Stimulated activated CD8-positive, alpha-beta memory T cell treated with anti-CD3 and anti-CD28 coated beads, Interleukin-4, amount 100 ng/mL, for 4 hours (primary cell): ENCODE data around the gene HIPK3.
"Not testable (repeated sequence)": the region's sequence is repeated elsewhere in the genome, so short reads cannot be mapped to it uniquely, and the experiment has no call there.

Source experiments
- DNase-seq, 2 donors: peaks; one replicate each; pipeline ENCODE4 v3.0.0-alpha.2; 2020; ENCODE audit warnings: low read depth in 2 of 2, low spot score in 1 of 2

The HIPK3 gene

DNA sequence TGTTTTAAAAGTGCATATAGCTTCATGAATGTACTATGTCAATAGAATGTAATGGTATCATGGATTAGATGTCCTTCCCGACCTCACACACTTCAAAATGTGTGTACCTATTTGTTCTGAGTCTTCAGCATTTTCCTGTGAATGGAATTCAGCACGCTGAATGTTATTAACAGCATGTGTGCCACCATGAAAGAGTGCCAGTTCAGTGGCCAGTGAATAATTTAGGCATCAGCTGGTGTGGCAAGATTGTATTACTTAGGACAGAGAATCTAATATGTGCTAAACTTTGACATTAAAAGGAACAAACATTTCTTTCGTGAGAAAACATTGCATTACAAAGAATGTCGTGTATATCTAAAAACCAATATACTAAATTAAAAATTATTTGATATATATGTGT, 46.4 kb downstream of the HIPK3 start:
- DNase-seq, result no peak

- DNase-seq, result not testable (repeated sequence)
Observed at GRCh38 chr11:33306821-33307220, 49.6 kb downstream of the HIPK3 start.

DNA sequence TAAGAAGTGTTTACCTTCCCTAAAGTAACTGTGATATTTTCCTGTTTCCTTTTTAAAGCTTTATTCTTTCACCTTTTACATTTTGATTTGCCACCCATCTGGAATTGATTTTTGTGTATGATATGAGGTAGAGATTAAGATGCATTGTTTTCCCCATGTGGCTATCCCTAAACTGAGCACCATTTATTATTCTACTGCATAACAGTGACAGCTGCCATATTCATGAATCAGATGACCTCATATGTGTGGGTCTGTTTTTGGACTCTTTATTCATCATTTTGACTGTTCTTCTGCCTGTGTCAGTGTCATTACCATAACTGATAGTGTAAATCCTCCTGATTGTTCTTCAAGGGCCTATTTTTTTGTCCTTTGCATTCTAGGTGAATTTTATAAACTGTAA, 50.8 kb downstream of the HIPK3 start:
- no peak for DNase-seq

- DNase-seq, result no peak
Observed at GRCh38 chr11:33309118-33309517, 51.9 kb downstream of the HIPK3 start.

- no peak for DNase-seq
Observed at GRCh38 chr11:33310720-33311500, 53.7 kb downstream of the HIPK3 start.

DNA sequence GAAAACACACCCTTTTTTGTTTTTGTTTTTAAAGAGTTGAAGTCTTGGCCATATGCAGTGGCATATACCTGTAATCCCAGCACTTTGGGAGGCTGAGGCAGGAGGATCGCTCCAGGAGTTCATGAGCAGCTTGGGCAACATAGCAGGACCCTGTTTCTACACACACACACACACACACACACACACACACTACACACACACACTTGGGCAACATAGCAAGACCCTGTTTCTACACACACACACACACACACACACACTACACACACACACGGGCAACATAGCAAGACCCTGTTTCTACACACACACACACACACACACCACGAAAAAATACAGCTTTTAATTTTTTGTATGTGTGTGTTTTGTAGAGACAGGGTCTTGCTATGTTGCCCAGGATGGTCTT, 54.5 kb downstream of the HIPK3 start:
- DNase-seq, result no peak

DNA sequence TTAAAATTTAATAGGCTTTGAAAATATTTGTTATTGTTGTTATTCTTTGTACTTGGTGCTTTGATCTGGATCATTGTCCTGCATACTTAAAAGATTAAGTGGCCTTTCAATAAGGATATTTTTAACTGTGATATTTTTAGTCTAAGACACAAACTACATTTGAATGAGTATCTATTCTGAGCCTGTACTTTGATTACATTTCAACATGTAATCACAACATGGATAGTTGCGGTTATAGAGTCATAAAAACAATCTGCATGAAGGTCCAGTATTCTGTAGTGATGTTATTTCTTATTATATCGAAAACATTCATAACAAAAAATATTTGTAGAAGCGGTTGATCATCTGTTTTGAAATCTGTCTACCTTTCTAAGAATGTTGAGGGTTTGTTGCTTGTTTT, 58.6 kb downstream of the HIPK3 start:
- no peak for DNase-seq

- DNase-seq, result no peak
Observed at GRCh38 chr11:33317662-33318061, 60.5 kb downstream of the HIPK3 start.

DNA sequence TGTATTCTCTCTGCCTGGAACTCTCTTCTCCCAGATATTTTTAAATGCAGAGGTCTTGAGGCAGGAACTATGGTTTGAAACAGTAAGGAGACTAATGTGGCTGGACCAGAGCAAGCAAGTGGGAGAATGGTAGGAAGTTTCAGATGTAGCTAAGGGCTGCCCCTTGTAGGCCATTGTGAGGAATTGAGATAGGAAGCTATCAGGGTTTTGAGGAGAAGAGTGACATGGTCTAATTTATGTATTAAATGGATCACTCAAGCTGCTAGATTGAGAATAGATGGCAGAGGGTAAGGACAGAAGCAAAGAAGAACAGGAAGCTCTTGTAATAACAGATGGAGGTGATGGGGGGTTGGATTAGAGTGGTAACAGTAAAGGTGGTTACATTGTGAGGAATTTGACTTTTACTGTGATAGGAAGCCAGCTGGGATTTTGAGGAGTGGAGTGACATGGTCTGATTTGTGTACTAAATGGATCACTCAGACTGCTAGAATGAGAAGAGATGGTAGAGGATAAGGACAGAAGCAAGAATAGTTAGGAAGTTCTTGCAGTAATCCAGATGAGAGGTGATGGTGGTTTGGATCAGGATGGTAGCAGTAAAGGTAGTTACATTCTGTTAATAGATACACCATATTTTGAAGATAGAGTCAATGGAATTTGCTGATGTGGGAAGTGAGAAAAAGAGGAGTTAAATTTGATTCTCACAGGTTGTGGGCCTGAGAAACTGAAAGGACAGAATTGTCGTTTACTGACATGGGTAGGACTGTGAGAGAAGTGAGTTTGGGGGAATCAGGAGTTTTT, 63.0 kb downstream of the HIPK3 start:
- no peak for DNase-seq

GRCh38 chr11:33320814-33321330, 63.7 kb downstream of the HIPK3 start:
- DNase-seq, result no peak

- no peak for DNase-seq
Observed at GRCh38 chr11:33321422-33321821, 64.2 kb downstream of the HIPK3 start.

DNA sequence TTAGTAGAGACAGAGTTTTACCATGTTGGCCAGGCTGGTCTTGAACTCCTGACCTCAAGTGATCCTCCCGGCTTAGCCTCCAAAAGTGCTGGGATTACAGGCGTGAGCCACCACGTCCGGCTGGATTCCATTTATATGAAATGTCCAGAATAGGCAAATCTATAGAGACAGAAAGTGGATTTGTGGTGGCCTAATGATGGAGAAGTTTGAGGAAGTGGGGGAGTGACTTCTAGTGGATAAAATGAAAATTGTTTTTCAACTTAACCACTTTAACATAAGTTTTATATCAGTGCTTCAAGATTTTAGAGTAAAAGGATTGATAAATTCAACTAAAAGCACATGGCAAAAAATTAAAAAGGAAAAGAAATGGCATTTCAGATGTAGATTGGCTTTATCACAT, 66.2 kb downstream of the HIPK3 start:
- no peak for DNase-seq

GRCh38 chr11:33324302-33324985, 67.3 kb downstream of the HIPK3 start:
- no peak for DNase-seq

DNA sequence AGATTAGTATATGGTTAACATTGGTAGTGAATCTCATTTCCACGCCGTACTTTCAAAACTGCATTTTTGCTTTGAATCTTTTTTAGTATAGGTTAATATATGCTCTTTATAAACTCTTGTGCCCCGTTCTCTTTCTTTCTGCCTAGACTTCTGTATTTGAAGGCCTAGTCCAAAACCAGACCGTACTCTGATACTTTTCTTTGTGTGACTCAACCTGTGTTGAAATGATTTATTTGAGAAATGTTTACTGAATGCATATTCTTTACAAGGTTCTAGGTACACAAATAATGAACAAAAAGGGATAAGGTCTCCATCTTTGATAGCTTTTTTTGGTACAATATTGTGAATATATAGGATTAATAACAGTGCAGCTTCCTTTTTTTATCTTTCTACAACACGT, 68.3 kb downstream of the HIPK3 start:
- DNase-seq, result no peak

GRCh38 chr11:33329705-33330329, 72.6 kb downstream of the HIPK3 start:
- peak in 1 of 2 donors; percentile 11 for DNase-seq

DNA sequence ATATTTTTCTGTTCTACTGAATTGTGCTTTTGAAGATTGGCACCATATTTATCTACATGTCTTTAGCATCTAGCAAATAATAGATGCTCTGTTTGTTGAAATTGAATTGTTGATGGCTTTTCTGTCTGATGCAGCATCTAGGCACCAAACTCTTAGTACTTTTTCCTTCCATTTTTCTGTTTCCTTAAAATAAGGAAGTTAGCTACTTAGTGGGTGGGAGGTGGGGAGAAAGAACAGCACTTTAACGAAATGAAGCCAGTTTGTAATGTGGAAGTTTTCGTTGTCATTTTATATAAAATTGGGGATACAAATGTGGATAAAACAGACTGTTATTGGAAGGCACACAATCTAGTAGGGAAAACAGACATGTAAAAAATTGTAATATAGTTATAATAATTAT, 76.6 kb downstream of the HIPK3 start:
- DNase-seq, result no peak

GRCh38 chr11:33334627-33335026, 77.4 kb downstream of the HIPK3 start:
- no peak for DNase-seq

- DNase-seq, result no peak
Observed at GRCh38 chr11:33339247-33339646, 82.1 kb downstream of the HIPK3 start.

- DNase-seq, result no peak
Observed at GRCh38 chr11:33344611-33345010, 87.4 kb downstream of the HIPK3 start.

DNA sequence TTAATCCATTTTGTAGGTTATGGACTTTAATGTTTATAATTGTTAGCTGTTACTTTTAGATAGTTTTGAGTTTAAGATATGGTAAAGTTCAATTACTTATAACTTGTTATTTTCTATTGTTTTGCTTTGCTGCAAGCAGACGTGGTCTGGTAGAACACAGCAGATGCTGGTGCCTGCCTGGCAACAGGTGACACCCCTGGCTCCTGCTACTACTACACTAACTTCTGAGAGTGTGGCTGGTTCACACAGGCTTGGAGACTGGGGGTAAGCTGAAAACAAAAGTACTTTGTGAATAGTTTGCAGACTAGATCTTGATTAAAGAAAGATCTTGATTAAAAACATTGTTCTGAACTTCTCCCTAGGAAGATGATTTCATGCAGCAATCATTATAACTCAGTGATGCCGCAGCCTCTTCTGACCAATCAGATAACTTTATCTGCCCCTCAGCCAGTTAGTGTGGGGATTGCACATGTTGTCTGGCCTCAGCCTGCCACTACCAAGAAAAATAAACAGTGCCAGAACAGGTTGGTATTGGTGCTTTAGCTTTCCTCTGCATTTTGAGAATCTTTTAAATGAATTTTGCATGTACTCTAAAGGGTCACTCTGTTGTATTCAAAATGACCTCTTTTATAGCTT, 90.4 kb downstream of the HIPK3 start:
- no peak for DNase-seq

DNA sequence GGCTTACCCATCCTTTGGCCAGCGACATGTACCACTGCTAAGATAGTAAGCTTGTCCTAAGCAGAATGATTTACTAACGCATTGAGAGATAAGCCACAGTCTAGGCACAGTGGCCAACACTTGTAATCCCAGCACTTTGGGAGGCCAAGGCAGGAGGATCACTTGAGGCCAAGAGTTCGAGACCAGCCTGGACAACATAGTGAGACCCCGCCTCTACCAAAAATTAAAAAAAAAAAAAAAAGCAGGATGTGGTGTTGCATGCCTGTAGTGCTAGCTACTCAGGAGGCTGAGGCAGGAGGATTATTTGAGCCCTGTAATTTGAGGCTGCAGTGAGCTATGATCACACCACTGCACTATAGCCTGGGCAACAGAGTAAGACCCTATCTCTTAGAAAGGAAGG, 93.1 kb downstream of the HIPK3 start:
- DNase-seq, result no peak
